ENCODE data around the gene BMP5. TPM values are rescaled to one million over a fixed set of nuclear protein-coding genes. Genes with fewer than 3 reads are reported as not detected.

Gene BMP5
- total RNA-seq, 2 experiments from 2014 or later, result not detected

DNA sequence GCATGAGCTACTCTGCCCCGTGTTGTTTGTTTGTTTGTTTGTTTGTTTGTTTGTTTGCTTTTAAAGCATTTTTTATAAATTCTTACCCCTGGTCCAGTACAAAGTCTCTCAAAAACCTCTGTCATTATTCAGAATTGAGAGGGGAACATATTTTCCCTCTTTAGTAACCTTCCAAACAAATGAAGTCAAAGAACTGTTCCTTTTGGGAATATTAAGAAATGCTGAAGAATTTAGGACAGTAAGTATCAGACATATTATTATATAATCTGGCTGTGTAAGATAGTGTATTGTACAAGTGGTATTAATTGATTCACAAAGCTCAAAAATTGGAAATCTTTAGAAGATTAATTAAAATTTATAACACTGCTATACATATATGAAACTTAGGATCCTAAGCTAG, 54.7 kb downstream of the BMP5 start:
- Mint-ChIP-seq H3K4me3 (no peak overlapping the region), H3K9me3 (no peaks in the 10 kb centered on the region), H3K36me3 (ENCODE audit: low read depth) (no peaks in the 10 kb centered on the region), H3K27ac (no peak overlapping the region), H3K4me1 (no peaks in the 10 kb centered on the region), H3K27me3 (no peaks in the 10 kb centered on the region)
- POLR2A ChIA-PET, result no interaction called here
- CTCF ChIA-PET, result no interaction called here
- no peak for DNase-seq

GRCh38 chr6:55819811-55820210, 55.6 kb downstream of the BMP5 start:
- Mint-ChIP-seq H3K27me3 (no peaks in the 10 kb centered on the region), H3K4me3 (no peak overlapping the region), H3K36me3 (ENCODE audit: low read depth) (no peaks in the 10 kb centered on the region), H3K4me1 (no peaks in the 10 kb centered on the region), H3K9me3 (no peaks in the 10 kb centered on the region), H3K27ac (no peak overlapping the region)
- ChIA-PET CTCF (no interaction called here), POLR2A (interaction anchor here (0.6 kb wide), 1 partner anchor 15 kb away, joined by 3 read pairs; no protein-coding TSS in a partner anchor)
- DNase-seq, result no peak

DNA sequence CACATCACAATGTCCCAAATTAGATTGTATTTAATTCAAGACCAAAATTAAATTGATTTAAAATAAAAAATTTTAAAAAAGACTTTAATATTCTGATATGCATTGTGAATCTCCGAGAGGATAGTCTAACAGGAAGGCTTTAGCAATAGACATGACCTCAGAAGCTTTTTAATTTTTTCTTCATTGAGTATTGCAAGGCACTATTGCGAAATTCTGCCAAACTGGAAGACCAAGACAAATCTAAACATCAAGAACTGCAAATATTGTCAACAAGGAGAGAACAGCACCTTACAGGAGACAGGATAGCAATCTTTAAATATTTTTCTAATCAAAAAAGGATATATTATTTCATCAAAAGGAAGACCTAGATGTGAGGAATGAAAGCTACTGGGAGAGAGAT, 56.9 kb downstream of the BMP5 start:
- Mint-ChIP-seq H3K27ac (no peak overlapping the region), H3K36me3 (ENCODE audit: low read depth) (no peaks in the 10 kb centered on the region), H3K9me3 (no peaks in the 10 kb centered on the region), H3K27me3 (no peaks in the 10 kb centered on the region), H3K4me1 (no peaks in the 10 kb centered on the region), H3K4me3 (no peak overlapping the region)
- DNase-seq, result no peak
- POLR2A ChIA-PET, result no interaction called here
- CTCF ChIA-PET, result no interaction called here

- H3K9me3 Mint-ChIP-seq, result peaks cover 2% of the 10 kb centered on the region
- no peaks in the 10 kb centered on the region for H3K27me3 Mint-ChIP-seq
- no peak overlapping the region for H3K27ac Mint-ChIP-seq
- H3K4me1 Mint-ChIP-seq, result no peaks in the 10 kb centered on the region
- no peak overlapping the region for H3K4me3 Mint-ChIP-seq
- no peaks in the 10 kb centered on the region for H3K36me3 Mint-ChIP-seq (ENCODE audit: low read depth)
- no peak for DNase-seq
- ChIA-PET POLR2A (no interaction called here), CTCF (no interaction called here)
Observed at GRCh38 chr6:55812509-55812908, 62.9 kb downstream of the BMP5 start.

DNA sequence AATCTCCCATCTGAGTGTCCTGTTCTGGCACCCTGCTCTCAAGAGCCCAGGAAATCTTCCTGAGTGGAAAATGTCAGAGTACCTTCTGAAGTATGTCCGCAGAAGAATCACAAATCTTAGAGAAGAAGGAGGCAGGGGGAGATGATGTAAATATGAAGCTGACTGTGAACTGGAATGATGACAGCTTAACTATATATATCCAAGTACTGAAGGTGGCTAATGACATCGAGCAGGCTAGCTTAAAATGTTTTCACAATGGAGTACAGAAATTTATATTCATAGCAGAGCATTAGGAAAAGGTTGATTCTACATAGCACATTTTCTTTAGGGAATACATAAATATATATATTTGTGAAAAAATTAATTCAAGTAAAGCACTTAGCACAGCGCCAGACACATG, 64.3 kb downstream of the BMP5 start:
- CTCF ChIA-PET, result no interaction called here

DNA sequence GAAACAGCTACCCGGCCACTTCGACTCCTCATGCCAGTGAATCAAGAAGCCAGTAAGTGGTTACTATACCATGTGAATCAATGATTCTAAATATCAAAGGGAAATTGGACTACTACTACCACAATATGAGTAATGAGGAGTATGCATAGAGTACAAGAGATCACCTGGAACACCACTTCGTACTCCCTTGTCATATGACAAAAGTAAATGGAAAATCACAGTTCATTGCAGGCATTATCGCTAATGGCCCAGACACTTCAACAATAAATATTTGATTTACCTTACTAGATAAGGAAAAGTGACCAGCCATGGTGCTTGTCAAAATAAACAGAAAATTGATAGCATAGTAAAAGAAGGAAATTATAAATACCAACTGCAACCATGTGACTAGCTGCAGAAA, 73.1 kb downstream of the BMP5 start:
- Mint-ChIP-seq H3K36me3 (ENCODE audit: low read depth) (no peaks in the 10 kb centered on the region), H3K9me3 (peaks cover 7% of the 10 kb centered on the region)
- DNase-seq, result no peak

More for the DNA sequence above, 64.3 kb downstream of the BMP5 start:
- POLR2A ChIA-PET, result no interaction called here
- H3K27me3 Mint-ChIP-seq, result no peaks in the 10 kb centered on the region
- no peak overlapping the region for H3K27ac Mint-ChIP-seq
- no peak overlapping the region for H3K4me3 Mint-ChIP-seq
- H3K4me1 Mint-ChIP-seq, result no peaks in the 10 kb centered on the region
- DNase-seq, result no peak
- H3K9me3 Mint-ChIP-seq, result peaks cover 4% of the 10 kb centered on the region
- no peaks in the 10 kb centered on the region for H3K36me3 Mint-ChIP-seq (ENCODE audit: low read depth)

GRCh38 chr6:55798571-55798970, 76.8 kb downstream of the BMP5 start:
- ChIA-PET CTCF (no interaction called here), POLR2A (no interaction called here)
- Mint-ChIP-seq H3K27me3 (no peaks in the 10 kb centered on the region), H3K36me3 (ENCODE audit: low read depth) (no peaks in the 10 kb centered on the region), H3K27ac (no peak overlapping the region), H3K4me3 (no peak overlapping the region), H3K4me1 (no peaks in the 10 kb centered on the region), H3K9me3 (peaks cover 4% of the 10 kb centered on the region)
- no peak for DNase-seq

More for the DNA sequence above, 73.1 kb downstream of the BMP5 start:
- H3K27ac Mint-ChIP-seq, result no peak overlapping the region
- no peaks in the 10 kb centered on the region for H3K27me3 Mint-ChIP-seq
- ChIA-PET POLR2A (no interaction called here), CTCF (no interaction called here)
- H3K4me1 Mint-ChIP-seq, result no peaks in the 10 kb centered on the region
- H3K4me3 Mint-ChIP-seq, result no peak overlapping the region

DNA sequence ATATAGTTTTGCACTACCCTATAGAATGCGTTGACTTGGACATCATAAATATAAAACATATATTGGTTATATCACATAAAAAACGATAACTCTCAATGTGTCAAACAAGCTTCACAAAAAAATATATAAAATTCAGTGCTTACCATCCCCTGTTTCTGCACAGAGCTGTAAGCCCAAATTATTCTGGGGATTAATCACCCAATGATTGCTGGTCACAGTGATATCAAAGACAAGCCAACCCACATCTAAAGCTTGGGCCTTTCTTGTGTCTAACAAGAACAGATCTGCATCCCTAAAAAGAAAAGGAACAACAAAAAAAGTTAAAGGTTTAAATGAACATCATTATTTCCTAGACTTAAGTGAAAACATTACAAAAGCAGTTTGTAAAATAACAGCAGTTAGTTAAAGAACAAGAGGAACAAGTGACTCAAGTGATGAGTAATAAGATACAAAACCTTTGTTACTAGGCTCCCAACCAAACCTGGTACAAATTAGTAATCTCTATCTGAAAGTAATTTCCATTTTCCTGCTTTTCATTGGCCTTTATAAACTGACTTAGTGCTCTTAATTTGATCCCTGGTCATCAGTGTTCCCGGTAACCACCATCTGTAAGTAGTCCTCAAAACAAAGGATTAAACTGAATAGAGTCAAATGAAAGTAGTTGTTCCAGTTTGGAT, 81.1 kb downstream of the BMP5 start:
- Mint-ChIP-seq H3K4me1 (no peaks in the 10 kb centered on the region), H3K9me3 (no peaks in the 10 kb centered on the region), H3K36me3 (ENCODE audit: low read depth) (no peaks in the 10 kb centered on the region), H3K4me3 (no peak overlapping the region), H3K27ac (no peak overlapping the region), H3K27me3 (no peaks in the 10 kb centered on the region)
- CTCF ChIA-PET, result no interaction called here
- DNase-seq, result no peak
- POLR2A ChIA-PET, result no interaction called here

- Mint-ChIP-seq H3K36me3 (ENCODE audit: low read depth) (no peaks in the 10 kb centered on the region), H3K27ac (no peak overlapping the region), H3K4me3 (no peak overlapping the region), H3K27me3 (no peaks in the 10 kb centered on the region), H3K4me1 (no peaks in the 10 kb centered on the region), H3K9me3 (no peaks in the 10 kb centered on the region)
- ChIA-PET CTCF (no interaction called here), POLR2A (no interaction called here)
- DNase-seq, result no peak
Observed at GRCh38 chr6:55785273-55785672, 90.1 kb downstream of the BMP5 start.

DNA sequence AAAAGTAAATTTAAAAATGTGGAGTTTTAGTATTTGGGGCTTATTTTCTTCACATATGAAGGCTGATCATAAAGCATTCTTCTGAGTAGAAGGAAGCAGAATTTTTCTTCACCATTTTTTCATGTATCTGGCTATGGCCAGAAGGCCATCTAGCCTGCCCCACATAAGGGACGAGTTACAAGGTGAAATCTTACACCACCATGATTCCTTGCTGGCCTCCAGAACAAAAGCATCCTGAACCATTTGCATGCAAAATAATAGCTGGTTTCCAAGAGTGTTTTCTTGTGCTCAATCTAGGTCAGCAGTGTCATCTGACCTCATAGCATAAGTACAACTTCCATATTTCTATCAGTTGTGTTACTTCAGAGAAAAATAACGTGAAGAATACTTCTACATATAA, 93.1 kb downstream of the BMP5 start:
- H3K27me3 Mint-ChIP-seq, result no peaks in the 10 kb centered on the region
- no peaks in the 10 kb centered on the region for H3K36me3 Mint-ChIP-seq (ENCODE audit: low read depth)
- DNase-seq, result no peak
- CTCF ChIA-PET, result no interaction called here
- no peak overlapping the region for H3K27ac Mint-ChIP-seq
- no peaks in the 10 kb centered on the region for H3K9me3 Mint-ChIP-seq
- POLR2A ChIA-PET, result no interaction called here
- H3K4me1 Mint-ChIP-seq, result no peaks in the 10 kb centered on the region
- H3K4me3 Mint-ChIP-seq, result no peak overlapping the region

- no peak for DNase-seq
- ChIA-PET POLR2A (no interaction called here), CTCF (no interaction called here)
- no peak overlapping the region for H3K4me3 Mint-ChIP-seq
- no peaks in the 10 kb centered on the region for H3K36me3 Mint-ChIP-seq (ENCODE audit: low read depth)
- H3K4me1 Mint-ChIP-seq, result no peaks in the 10 kb centered on the region
- no peaks in the 10 kb centered on the region for H3K9me3 Mint-ChIP-seq
- no peaks in the 10 kb centered on the region for H3K27me3 Mint-ChIP-seq
- no peak overlapping the region for H3K27ac Mint-ChIP-seq
Observed at GRCh38 chr6:55778705-55779104, 96.7 kb downstream of the BMP5 start.

GRCh38 chr6:55777469-55777868, 97.9 kb downstream of the BMP5 start:
- no peak for DNase-seq
- CTCF ChIA-PET, result no interaction called here
- Mint-ChIP-seq H3K27me3 (no peaks in the 10 kb centered on the region), H3K9me3 (no peaks in the 10 kb centered on the region), H3K36me3 (ENCODE audit: low read depth) (no peaks in the 10 kb centered on the region), H3K27ac (no peak overlapping the region), H3K4me1 (no peaks in the 10 kb centered on the region), H3K4me3 (no peak overlapping the region)
- POLR2A ChIA-PET, result no interaction called here

GRCh38 chr6:55776113-55776512, 99.3 kb downstream of the BMP5 start:
- Mint-ChIP-seq H3K27ac (no peak overlapping the region), H3K4me3 (no peak overlapping the region), H3K27me3 (no peaks in the 10 kb centered on the region), H3K36me3 (ENCODE audit: low read depth) (no peaks in the 10 kb centered on the region), H3K4me1 (no peaks in the 10 kb centered on the region), H3K9me3 (no peaks in the 10 kb centered on the region)
- no peak for DNase-seq
- POLR2A ChIA-PET, result no interaction called here
- CTCF ChIA-PET, result no interaction called here

GRCh38 chr6:55775029-55775318, 100.4 kb downstream of the BMP5 start:
- ChIA-PET CTCF (no interaction called here), POLR2A (no interaction called here)
- Mint-ChIP-seq H3K4me3 (no peak overlapping the region), H3K9me3 (no peaks in the 10 kb centered on the region), H3K36me3 (ENCODE audit: low read depth) (no peaks in the 10 kb centered on the region), H3K27me3 (no peaks in the 10 kb centered on the region), H3K4me1 (no peaks in the 10 kb centered on the region), H3K27ac (no peak overlapping the region)
- no peak for DNase-seq
